NCI-H1417 treated with DMSO at 0.1 percent for 48 hours (cell line): ENCODE data around the gene BRI3.
"Not testable (repeated sequence)": the region's sequence is repeated elsewhere in the genome, so short reads cannot be mapped to it uniquely, and the experiment has no call there.

Source experiments
- DNase-seq: peaks from one replicate; lab custom pipeline; 2025; lab: John Stamatoyannopoulos, UW

BRI3 gene

GRCh38 chr7:98315318-98315993 lies 34.0 kb downstream of the BRI3 start:
- DNase-seq = no peak

DNA sequence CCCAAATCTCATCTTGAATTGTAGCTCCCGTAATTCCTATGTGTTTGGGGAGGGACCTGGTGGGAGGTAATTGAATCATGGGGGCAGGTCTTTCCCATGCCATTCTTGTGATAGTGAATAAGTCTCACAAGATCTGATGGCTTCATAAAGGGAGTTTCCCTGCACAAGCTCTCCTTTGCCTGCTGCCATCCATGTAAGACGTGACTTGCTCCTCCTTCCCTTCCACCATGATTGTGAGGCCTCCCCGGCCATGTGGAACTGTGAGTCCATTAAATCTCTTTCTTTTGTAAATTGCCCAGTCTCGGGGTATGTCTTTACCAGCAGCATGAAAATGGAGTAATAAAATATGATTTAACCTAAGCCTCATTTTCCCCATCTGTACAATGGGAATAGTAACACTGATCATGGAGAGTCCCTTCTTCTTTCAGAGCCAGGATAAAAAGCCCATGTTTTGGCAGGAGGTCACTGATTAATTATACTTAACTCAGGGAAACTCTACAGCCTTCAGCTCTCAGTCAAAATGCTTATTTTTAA lies 34.6 kb downstream of the BRI3 start:
- DNase-seq = not testable (repeated sequence)

- DNase-seq = no peak
Observed at GRCh38 chr7:98317366-98318040, 36.0 kb downstream of the BRI3 start.

DNA sequence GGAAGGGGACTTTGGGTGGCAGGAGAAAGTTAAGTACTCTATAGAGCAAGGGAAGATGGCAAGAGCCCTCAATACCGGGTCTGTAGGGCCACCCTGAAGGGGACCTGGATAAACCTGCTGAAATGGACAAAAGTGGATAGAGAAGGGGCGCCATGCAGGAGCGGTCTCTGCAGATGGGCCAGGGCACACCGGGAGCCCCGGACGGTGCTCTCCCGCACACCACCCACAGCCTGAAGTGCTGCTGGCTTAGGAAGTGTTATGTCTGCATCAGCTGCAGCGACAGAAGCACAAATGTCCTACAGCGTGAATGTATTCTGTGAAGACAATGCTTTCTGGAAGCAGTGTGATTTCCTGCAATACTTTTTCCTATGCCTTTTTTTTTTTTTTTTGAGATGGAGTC lies 37.7 kb downstream of the BRI3 start:
- DNase-seq = no peak

DNA sequence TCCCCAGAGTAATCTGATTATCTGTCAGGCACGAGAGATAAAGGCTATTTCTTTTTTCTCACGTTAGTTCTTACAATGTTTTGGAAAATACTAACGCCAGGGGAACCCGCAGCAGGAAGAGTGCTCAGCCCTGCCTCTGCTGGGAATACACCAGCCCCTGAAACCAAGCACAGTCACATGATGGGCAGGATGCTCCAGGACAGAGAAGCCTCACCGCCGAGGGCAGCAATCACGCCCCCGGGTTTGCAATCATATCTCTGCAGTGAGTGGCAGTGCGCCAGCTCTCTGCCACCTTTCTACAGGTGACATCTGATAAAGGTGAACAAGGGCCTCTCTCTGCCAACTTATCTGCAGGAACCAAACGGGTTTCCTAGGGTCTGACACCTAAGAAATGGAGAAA lies 39.8 kb downstream of the BRI3 start:
- DNase-seq = no peak

- no peak for DNase-seq
Observed at GRCh38 chr7:98322331-98323270, 41.1 kb downstream of the BRI3 start.

- no peak for DNase-seq
Observed at GRCh38 chr7:98323597-98324322, 42.3 kb downstream of the BRI3 start.

DNA sequence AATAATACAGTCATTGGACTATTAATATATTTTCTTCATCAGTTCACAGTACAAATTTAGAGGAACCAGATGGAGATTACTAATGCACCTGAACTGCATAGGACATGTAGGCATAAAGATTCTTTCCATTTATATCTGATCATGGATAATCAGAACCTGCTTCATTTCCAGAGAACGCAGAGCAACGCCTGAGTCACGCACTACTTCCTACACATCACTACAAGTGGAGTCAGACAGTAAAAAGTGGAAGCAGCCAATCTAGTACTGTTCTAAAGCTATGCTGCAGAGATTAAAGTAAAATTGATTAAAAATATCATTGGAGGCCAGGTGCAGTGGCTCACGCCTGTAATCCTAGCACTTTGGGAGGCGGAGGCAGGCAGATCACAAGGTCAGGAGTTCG lies 43.3 kb downstream of the BRI3 start:
- DNase-seq = no peak

- DNase-seq = no peak
Observed at GRCh38 chr7:98329100-98329790, 47.8 kb downstream of the BRI3 start.

DNA sequence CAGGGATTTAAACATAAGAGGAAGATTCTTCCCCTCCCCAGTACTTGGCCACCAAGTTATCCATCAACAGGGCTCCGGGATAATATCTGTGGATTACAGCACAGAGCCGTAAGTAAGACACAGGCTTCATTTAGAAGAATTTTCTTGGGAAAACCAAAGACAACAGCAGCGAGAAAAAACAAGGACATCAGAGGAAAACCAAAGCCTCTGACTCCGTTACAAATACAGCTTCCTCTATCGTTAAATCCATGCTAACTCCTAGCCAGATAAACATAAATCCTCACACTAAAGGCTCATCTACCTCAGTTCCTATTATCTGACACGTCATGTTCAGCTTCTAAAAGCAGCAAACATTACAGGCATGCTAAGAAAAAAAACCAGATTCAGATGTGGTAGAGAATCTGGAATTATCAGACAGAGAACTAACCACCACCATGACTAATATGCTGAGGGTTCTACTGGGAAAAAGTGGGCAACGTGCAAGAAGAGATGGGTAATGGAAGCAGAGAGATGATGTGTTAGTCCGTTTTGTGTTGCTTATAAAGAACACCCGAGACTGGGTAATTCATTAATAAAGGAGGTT lies 48.4 kb downstream of the BRI3 start:
- no peak for DNase-seq

DNA sequence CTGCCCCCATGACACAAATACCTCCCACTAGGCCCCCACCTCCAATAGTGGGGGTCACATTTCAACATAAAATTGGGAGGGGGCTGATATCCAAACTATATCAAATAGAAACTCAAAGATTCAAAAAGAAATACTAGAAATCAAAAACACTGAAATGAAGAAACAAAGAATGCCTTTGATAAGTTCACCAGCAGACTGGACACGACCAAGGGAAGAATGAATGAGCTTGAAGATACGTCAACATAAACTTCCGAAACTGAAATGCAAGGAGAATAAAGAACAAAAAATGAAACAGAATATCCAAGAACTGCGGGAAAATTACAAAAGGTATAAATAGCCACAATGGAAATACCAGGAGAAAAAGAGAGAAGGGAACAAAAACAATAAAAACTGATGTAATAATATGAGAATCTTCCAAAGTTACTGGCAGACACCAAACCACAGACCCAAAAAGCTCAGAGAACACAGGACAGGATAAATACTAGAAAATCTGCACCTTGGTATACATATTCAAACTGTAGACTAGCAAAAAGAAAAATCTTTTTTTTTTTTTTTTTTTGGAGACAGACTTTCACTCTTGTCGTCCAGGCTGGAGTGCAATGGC lies 49.5 kb downstream of the BRI3 start:
- no peak for DNase-seq

DNA sequence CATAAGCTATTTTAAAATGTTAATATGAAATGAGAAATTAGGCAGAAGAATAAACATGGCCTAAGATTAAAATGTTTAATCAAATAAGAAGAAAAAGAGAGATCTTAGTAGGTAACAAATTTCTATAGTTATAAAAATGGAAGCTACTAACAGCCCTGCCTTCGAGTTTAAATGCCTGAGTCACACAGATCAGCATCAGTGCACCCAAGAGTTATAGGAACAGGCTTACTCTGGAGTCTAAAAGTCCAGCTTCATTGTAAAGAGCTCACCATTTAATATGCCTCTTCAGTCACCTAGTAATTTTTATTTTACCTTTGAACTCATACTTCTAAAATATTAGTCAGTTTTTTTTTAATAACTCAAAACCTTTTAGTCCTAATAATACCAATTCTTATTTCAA lies 52.6 kb downstream of the BRI3 start:
- no peak for DNase-seq

DNA sequence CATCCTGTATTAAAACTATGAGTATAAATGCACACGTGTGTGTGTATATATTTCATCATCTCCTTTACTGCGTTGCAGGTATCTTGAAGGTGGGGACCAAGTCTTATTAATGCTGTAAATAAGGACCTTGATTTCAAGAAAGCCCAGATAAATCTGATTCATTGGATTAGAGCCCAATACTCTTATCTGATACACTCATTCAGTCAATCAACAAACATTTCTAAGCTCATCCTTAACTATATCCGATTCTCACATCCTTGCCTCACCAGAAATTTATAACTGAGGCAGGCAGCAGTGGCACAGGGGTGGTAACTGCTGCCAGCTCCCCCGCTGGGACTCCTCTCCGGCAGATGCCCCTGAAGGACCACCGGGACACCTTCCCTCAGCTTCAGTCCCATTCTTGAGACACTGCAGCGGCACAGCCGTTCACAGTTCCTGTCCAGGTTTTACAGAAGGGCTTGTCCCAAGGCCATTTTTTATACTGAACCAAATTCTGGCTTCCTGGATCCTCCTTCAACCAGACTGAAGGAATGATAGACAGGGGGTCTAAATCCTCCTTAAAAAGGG lies 54.0 kb downstream of the BRI3 start:
- no peak for DNase-seq

DNA sequence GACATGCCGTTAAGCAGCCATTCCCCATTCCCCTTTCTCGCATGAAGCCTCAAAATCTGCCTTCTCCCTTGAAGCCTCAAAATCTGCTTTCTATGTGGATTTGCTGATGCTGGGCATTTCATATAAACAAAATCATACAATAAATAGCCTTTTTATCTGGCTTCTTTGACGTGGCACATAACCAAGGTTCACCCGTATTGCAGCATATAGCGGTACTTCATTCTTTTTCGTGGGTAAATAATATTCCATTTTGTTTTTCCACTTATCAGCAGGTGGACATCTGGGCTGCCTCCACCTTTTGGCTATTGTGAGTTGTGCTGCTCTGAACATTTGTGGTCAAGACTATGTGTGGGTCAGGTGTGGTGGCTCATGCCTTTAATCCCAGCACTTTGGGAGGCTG lies 57.0 kb downstream of the BRI3 start:
- DNase-seq = no peak

GRCh38 chr7:98339043-98339442 lies 57.6 kb downstream of the BRI3 start:
- DNase-seq = no peak

DNA sequence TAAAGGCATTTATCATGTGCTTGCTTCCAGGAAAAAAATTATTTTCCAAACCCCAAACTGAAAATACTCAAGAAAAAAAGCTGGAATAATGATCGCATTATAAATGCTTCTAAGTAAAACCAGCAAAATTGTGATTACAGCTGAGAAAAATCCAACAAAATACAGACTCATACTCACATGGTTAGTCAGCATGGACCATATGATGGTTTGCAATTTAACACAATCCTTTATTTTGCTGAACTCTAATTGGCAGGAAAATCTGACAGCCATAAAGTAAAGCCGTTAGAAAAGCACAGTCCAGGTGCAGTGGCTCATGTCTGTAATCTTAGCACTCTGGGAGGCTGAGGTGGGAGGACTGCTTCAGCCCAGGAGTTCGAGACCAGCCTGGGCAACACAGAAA lies 59.6 kb downstream of the BRI3 start:
- no peak for DNase-seq
